ENCODE measurements around the gene TSPAN18. TPM values are rescaled to one million over a fixed set of nuclear protein-coding genes. Genes with fewer than 3 reads are reported as not detected.
A peak's percentile ranks its signal among the peaks of the same experiment; 100 is the strongest.

Gene TSPAN18
- total RNA-seq, 1 experiment from 2014 or later = not detected

DNA sequence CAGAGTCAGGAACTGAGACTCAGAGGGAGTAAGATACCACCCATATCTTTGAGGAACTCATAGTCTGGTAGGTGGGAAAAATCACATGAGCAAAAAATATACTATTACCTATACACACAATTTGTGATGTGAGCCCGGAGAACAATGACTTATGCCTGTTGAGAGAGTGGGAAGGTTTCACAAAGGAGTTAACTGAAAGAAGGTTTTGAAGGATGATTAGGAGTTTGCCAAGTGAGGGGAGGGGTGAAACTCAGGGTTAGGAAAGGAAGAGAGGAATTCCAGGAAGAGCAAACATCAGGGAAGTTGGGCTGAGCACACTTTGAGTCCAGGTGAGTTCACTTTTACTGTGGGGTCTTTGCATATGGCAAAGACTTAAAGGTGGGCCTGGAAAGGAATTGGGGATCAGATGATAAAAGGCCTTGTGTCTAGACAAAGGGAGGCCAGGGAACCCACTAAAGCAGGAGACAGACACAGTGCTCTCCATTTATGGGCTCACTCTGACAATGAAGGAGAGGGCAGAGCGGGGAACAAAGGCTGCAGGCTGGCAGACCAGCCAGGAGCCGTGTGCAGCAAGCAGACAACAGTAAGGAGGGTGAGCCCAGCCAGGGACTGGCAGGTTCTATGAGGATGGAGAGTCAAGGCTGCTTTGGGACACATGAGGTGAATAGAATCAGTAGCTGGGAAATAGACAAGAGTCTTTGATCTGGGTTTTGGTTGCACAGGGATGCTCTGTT, 33.1 kb downstream of the TSPAN18 start:
- DNase-seq (ENCODE audit: low spot score) = no peak

DNA sequence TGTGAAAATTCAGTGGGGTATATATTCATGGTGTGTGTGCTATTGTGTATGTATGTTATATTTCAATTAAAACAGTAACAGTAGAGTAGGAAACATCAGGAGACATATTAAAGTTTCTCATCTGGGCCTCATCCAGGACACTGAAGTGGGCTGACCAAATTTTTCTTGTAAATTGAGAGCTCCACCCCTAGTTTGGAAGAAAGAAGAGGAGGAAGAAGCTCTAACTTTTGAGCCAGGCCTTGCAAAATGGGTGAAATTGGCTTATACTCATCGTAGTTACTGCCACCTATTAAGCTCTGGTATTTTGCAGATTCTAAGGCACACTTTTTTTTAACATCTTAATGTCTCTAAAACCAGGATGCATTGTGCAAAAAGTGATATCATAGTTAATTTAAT, 33.7 kb downstream of the TSPAN18 start:
- DNase-seq (ENCODE audit: low spot score) = no peak

GRCh38 chr11:44760917-44761550, 34.3 kb downstream of the TSPAN18 start:
- DNase-seq (ENCODE audit: low spot score) = peak; percentile 88

- no peak for DNase-seq (ENCODE audit: low spot score)
These were observed 34.8 kb downstream of the TSPAN18 start for GRCh38 chr11:44761551-44761961.

GRCh38 chr11:44763121-44763820, 36.5 kb downstream of the TSPAN18 start:
- no peak for DNase-seq (ENCODE audit: low spot score)

GRCh38 chr11:44764583-44764982, 37.8 kb downstream of the TSPAN18 start:
- DNase-seq (ENCODE audit: low spot score) = no peak

- DNase-seq (ENCODE audit: low spot score) = no peak
These were observed 38.3 kb downstream of the TSPAN18 start for GRCh38 chr11:44765026-44765595.

- no peak for DNase-seq (ENCODE audit: low spot score)
These were observed 38.9 kb downstream of the TSPAN18 start for GRCh38 chr11:44765676-44766075.

DNA sequence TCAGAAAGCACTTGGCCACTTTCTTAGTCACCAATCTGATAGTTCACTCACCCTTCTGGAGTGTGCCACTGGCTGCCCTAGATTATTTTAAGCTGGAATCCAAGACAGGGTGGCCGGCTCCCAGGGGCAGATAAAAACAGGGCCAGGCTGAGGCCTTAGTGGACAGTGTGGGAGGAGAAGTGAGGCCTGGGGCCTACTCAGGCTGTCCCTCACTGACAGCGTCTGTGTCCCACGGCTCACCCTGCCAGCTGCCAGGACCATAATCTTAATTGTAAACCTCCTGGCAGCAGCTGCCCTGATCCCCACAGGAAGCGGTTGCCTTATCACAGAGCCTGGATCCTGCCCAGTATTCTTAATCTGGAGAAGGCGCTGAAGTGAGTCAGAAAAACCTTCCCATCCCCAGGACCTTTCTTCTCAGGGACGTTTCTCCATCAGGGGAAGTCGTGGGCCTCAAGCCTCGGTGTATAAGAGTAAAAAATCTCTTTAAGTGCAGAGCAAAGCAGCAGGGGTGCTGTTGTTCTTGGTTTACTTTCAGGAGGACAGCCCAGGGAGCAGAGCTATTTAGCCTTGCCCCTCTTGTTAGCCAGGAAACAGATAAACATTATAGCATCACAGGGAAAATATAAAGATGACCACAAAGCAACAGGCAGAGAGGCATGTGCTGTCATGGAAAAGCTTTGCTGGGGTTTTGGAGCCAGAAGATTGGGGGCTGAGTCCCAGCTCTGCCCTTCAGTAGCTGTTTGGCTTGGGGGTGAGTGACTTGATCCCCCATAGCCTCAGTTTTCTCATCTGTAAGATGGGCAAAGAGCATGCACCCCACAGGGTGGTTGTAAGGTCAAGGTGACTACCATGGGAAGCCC, 39.6 kb downstream of the TSPAN18 start:
- DNase-seq (ENCODE audit: low spot score) = peak; percentile 97

DNA sequence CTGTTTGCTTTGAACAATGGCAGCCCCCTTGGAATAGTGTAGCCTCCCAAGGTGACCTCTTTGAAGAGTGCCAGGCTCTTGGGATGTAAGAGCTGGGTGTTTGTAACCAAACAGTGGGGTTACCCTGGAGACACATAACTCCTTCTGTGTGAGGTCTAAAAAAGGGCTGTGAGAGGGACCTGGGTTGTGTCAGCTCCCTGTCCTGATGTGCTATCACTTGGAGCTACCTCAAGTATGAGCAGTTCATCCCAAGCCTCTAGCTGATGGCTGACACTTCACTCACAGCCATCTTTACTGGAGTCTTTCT, 40.2 kb downstream of the TSPAN18 start:
- no peak for DNase-seq (ENCODE audit: low spot score)

GRCh38 chr11:44767421-44767820, 40.7 kb downstream of the TSPAN18 start:
- DNase-seq (ENCODE audit: low spot score) = no peak

- DNase-seq (ENCODE audit: low spot score) = no peak
These were observed 43.6 kb downstream of the TSPAN18 start for GRCh38 chr11:44770401-44770800.

DNA sequence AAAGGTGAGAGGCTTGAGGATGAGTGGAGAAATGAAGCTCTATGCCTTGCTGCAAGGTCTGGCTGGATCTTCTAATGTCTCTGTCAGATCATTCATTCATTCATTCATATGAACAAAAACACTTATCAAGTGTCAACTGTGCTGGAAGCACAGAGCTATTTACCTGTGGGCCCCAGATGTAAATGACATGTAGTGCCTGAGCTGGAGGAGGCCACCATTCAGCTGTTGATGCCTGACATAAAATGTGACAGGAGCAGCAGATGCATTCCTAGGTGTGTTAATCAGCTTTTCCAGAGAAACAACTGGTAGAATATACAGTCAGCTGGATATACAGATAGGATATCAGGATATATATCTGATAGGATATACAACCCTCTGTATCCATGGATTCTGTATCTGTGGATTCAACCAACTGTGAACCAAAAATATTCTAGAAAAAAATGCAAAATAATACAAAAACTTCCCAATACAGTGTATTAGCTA, 44.5 kb downstream of the TSPAN18 start:
- DNase-seq (ENCODE audit: low spot score) = no peak

- no peak for DNase-seq (ENCODE audit: low spot score)
These were observed 45.1 kb downstream of the TSPAN18 start for GRCh38 chr11:44771841-44772240.

DNA sequence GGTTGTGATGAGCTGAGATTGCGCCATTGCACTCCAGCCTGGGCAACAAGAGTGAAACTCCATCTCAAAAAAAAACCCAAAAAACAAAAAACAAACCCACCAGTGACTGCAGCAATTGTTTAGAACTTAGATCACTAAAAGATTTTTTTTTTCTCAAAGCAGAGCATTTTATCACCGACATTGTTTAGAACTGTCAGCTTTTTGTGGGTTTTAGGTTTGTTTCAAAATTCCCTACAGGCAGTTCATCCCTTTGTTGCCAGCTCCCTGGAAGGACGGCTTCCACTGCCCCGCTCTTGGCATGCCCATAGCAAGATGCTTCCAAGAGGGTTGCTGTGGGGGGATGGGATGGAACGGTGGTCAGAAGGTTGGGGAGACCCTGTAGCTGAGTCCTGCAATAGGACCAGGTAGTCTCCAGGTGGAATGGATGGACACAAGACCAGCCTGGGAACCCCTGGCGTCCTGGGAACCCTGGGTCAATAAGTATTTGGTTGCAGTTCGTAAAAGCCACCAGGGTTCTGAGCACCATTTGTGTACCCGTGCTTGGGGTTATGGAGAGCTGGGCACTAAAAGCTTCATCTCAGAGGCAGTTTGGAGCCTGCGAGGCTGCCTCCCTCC, 46.7 kb downstream of the TSPAN18 start:
- DNase-seq (ENCODE audit: low spot score) = no peak

DNA sequence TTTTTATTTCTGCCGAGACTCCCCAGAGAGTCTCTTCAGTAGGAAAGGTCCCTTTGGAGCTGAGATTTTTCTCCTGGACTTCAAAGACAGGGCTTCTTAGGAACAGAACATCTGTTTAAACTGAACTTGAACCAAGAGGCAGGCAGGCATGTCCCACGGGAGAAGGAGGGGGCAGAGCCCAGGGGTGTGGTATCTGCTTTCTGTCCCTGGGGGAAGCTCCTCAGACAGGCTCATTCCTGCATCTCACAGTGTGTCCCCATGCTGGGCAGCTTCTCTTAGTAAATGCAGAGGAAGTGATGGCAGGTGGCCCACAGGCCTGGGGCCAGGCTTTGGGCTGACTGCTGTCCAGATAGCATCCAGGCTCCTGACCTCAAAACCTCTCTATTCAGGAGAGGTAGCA, 47.3 kb downstream of the TSPAN18 start:
- no peak for DNase-seq (ENCODE audit: low spot score)

GRCh38 chr11:44774731-44775130, 48.0 kb downstream of the TSPAN18 start:
- no peak for DNase-seq (ENCODE audit: low spot score)

- peak; percentile 68 for DNase-seq (ENCODE audit: low spot score)
These were observed 48.7 kb downstream of the TSPAN18 start for GRCh38 chr11:44775366-44775984.

GRCh38 chr11:44775985-44776446, 49.3 kb downstream of the TSPAN18 start:
- no peak for DNase-seq (ENCODE audit: low spot score)

DNA sequence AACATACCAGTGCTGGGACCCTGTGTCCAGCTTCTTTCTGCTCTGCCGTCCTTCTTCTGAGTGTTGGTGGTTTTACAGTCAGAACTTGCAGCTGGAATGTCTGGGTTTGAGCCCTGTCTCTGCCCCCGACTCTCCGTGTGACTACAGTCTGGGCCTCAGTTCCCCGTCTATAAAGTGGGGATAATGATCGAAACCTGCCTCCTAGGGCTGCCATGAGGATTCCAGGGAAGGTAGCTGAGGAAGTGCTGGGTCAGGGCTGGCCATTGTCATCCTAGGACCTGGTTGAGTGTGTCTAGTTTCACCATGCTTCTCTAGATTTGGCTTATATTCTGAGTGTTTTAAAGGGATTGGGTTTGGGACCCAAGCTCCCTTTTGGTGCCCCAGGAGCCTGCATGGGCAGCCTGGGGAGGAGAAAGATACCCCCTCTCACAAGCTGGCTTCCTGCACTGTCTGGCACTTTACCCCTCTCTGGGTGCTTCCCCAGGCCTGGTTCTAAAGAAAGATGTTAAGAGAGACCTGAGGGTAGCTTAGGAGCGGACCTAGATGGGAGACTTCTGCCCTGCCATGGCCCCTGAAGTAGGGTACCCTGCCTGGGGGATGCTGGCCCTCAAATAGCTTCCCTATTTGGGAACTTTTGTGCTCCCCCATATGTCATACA, 49.9 kb downstream of the TSPAN18 start:
- no peak for DNase-seq (ENCODE audit: low spot score)
